LNCaP clone FGC (cell line): ENCODE measurements around the gene ARX.

Experiments
- DNase-seq: peaks from one replicate; pipeline ENCODE4 v3.0.0-alpha.2; 2011; ENCODE audit warnings: low read depth
- H3K4me3 ChIP-seq: 2 replicates; pipeline ENCODE4 v1.5.1; 2011; ENCODE audit warnings: mild to moderate bottlenecking, low read depth, low read length, control low read depth
- TF ChIP-seq, protein P1 (sequence below): IDR thresholded peaks from 2 replicates; pipeline ENCODE4 v1.5.1; 2012; ENCODE audit warnings: mild to moderate bottlenecking; ENCODE audit not compliant: control insufficient read depth, insufficient read depth; ENCODE audit errors: extremely low read depth

Gene ARX

GRCh38 chrX:25005034-25005381 is 10.8 kb downstream of the ARX start:
- no peak for DNase-seq
- no peak overlapping the region for H3K4me3 ChIP-seq
- TF ChIP-seq, protein P1, sequence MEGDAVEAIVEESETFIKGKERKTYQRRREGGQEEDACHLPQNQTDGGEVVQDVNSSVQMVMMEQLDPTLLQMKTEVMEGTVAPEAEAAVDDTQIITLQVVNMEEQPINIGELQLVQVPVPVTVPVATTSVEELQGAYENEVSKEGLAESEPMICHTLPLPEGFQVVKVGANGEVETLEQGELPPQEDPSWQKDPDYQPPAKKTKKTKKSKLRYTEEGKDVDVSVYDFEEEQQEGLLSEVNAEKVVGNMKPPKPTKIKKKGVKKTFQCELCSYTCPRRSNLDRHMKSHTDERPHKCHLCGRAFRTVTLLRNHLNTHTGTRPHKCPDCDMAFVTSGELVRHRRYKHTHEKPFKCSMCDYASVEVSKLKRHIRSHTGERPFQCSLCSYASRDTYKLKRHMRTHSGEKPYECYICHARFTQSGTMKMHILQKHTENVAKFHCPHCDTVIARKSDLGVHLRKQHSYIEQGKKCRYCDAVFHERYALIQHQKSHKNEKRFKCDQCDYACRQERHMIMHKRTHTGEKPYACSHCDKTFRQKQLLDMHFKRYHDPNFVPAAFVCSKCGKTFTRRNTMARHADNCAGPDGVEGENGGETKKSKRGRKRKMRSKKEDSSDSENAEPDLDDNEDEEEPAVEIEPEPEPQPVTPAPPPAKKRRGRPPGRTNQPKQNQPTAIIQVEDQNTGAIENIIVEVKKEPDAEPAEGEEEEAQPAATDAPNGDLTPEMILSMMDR = no peak

DNA sequence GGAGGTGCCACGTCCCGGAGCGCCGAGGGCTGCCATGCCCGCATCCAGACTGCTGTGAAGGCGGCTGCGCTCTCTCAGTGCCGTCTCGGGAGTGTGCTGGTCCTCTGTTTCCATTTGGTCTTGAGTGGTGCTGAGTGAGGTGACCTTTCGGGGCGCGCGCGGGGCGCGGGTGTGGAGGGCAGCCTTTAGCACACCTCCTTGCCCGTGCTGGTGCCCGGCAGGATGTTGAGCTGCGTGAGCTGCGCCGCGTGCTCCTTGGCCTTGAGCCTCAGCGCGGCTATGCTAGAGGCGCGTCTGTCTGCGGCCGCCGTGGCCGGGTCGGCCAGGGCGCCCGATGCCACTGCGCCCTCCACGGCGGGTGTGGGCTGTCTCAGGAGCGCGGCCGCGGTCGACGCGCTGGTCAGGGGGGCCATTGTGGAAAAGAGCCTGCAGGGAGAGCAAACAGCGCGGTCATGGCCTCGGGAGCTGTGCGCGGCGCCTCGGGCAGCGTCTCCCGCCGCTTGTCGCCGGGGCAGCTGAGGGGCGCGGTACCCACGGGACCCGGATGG is 11.2 kb downstream of the ARX start:
- DNase-seq = no peak
- H3K4me3 ChIP-seq = no peak overlapping the region
- TF ChIP-seq, protein P1 = no peak

GRCh38 chrX:25004040-25004439 is 11.7 kb downstream of the ARX start:
- TF ChIP-seq, protein P1 = no peak
- no peak overlapping the region for H3K4me3 ChIP-seq
- DNase-seq = no peak

GRCh38 chrX:25003066-25003849 is 12.5 kb downstream of the ARX start:
- TF ChIP-seq, protein P1 = no peak
- DNase-seq = no peak
- H3K4me3 ChIP-seq = no peak overlapping the region

GRCh38 chrX:25002661-25003020 is 13.1 kb downstream of the ARX start:
- TF ChIP-seq, protein P1 = no peak
- DNase-seq = no peak
- H3K4me3 ChIP-seq = no peak overlapping the region

GRCh38 chrX:25001808-25002660 is 13.7 kb downstream of the ARX start:
- H3K4me3 ChIP-seq = no peak overlapping the region
- TF ChIP-seq, protein P1 = no peak
- no peak for DNase-seq
